Effector CD8-positive, alpha-beta T cell (primary cell): ENCODE results near the gene VSIG10L2.
A peak's percentile ranks its signal among the peaks of the same experiment; 100 is the strongest.
"Not testable (repeated sequence)": the region's sequence is repeated elsewhere in the genome, so short reads cannot be mapped to it uniquely, and the experiment has no call there.

Experiments used
- DNase-seq: peaks from one replicate; lab custom pipeline; 2025; lab: John Stamatoyannopoulos, UW
- total RNA-seq, 4 experiments: gene quantifications; one replicate each; lab custom pipeline; 2026; lab: John Stamatoyannopoulos, UW

The VSIG10L2 gene
- 0 to 0.18 (median 0) reads per million in 4 experiments for total RNA-seq

GRCh38 chr11:125945797-125946520 lies at the start of gene VSIG10L2:
Gene VSIG10L2, plus strand, starts transcription at chr11:125946044. Its CDS starts 12 bp downstream, at chr11:125946056.
- DNase-seq: no peak

GRCh38 chr11:125901872-125902271 lies 44.0 kb upstream of the VSIG10L2 start:
- DNase-seq: no peak

- no peak for DNase-seq
Measured at GRCh38 chr11:125902277-125902926, 43.4 kb upstream of the VSIG10L2 start.

GRCh38 chr11:125902927-125903710 lies 42.7 kb upstream of the VSIG10L2 start, which contains the start of gene PUS3:
Gene PUS3, minus strand, starts transcription at chr11:125903206. Its CDS starts 6,922 bp downstream, at chr11:125896284.
- DNase-seq: peak; percentile 78

- peak; percentile 15 for DNase-seq
Measured at GRCh38 chr11:125903711-125904659, 41.9 kb upstream of the VSIG10L2 start, which contains the start of gene DDX25. Gene DDX25, plus strand, starts transcription at chr11:125904508. Its CDS starts 10 bp downstream, at chr11:125904518.

GRCh38 chr11:125904678-125905077 lies 41.2 kb upstream of the VSIG10L2 start:
- no peak for DNase-seq

- no peak for DNase-seq
Measured at GRCh38 chr11:125910226-125910849, 35.5 kb upstream of the VSIG10L2 start.

- not testable (repeated sequence) for DNase-seq
Measured at GRCh38 chr11:125914601-125915000, 31.2 kb upstream of the VSIG10L2 start.

GRCh38 chr11:125916683-125917347 lies 29.0 kb upstream of the VSIG10L2 start:
- DNase-seq: no peak

- DNase-seq: no peak
Measured at GRCh38 chr11:125918140-125918840, 27.6 kb upstream of the VSIG10L2 start.

- DNase-seq: no peak
Measured at GRCh38 chr11:125921042-125921441, 24.8 kb upstream of the VSIG10L2 start.

- no peak for DNase-seq
Measured at GRCh38 chr11:125922156-125922555, 23.7 kb upstream of the VSIG10L2 start.

- DNase-seq: peak; percentile 31
Measured at GRCh38 chr11:125923012-125923579, 22.7 kb upstream of the VSIG10L2 start.

- DNase-seq: no peak
Measured at GRCh38 chr11:125923633-125924032, 22.2 kb upstream of the VSIG10L2 start.

GRCh38 chr11:125924384-125925007 lies 21.3 kb upstream of the VSIG10L2 start:
- no peak for DNase-seq

- no peak for DNase-seq
Measured at GRCh38 chr11:125925247-125925740, 20.6 kb upstream of the VSIG10L2 start.

- DNase-seq: no peak
Measured at GRCh38 chr11:125925804-125926203, 20.0 kb upstream of the VSIG10L2 start.

GRCh38 chr11:125926682-125927081 lies 19.2 kb upstream of the VSIG10L2 start:
- DNase-seq: no peak
